BE2C (cell line): ENCODE measurements around the gene NRROS.

Experiments
- DNase-seq: peaks from one replicate; pipeline ENCODE4 v3.0.0-alpha.2; 2020
- H3K27me3 ChIP-seq: fragments of 250-450 bp; sonication (Bioruptor Pico); 2 replicates; pipeline ENCODE4 v1.5.1; 2020; ENCODE audit warnings: mild to moderate bottlenecking
- H3K36me3 ChIP-seq: fragments of 250-450 bp; sonication (Bioruptor Pico); 2 replicates; pipeline ENCODE4 v1.5.1; 2020; ENCODE audit warnings: mild to moderate bottlenecking
- H3K4me1 ChIP-seq: fragments of 250-450 bp; sonication (Bioruptor Pico); 2 replicates; pipeline ENCODE4 v1.5.1; 2020
- H3K4me3 ChIP-seq: 2 replicates; pipeline ENCODE4 v1.5.1; 2011; ENCODE audit warnings: low read depth, low read length
- H3K9me3 ChIP-seq: fragments of 250-450 bp; sonication (Bioruptor Pico); 2 replicates; pipeline ENCODE4 v1.5.1; 2020
- CTCF ChIP-seq: IDR thresholded peaks from 2 replicates; pipeline ENCODE4 v1.5.1; 2012; ENCODE audit warnings: mild to moderate bottlenecking, low read depth, low read length

The NRROS gene

GRCh38 chr3:196621611-196622010 lies 17.9 kb upstream of the NRROS start:
- Histone ChIP-seq H3K4me3 (no peak overlapping the region), H3K9me3 (no peaks in the 10 kb centered on the region), H3K4me1 (no peaks in the 10 kb centered on the region), H3K36me3 (no peaks in the 10 kb centered on the region), H3K27me3 (no peaks in the 10 kb centered on the region)
- no peak for TF ChIP-seq CTCF
- DNase-seq, result no peak

GRCh38 chr3:196624067-196624790 lies 15.3 kb upstream of the NRROS start:
- Histone ChIP-seq H3K4me1 (no peaks in the 10 kb centered on the region), H3K27me3 (no peaks in the 10 kb centered on the region), H3K36me3 (no peaks in the 10 kb centered on the region), H3K4me3 (no peak overlapping the region), H3K9me3 (no peaks in the 10 kb centered on the region)
- no peak for DNase-seq
- TF ChIP-seq CTCF, result no peak

GRCh38 chr3:196624907-196625306 lies 14.6 kb upstream of the NRROS start:
- no peak for DNase-seq
- no peak for TF ChIP-seq CTCF
- no peak overlapping the region for H3K4me3 ChIP-seq
- no peaks in the 10 kb centered on the region for H3K36me3 ChIP-seq
- no peaks in the 10 kb centered on the region for H3K4me1 ChIP-seq
- H3K9me3 ChIP-seq, result no peaks in the 10 kb centered on the region
- H3K27me3 ChIP-seq, result no peaks in the 10 kb centered on the region

GRCh38 chr3:196625331-196625730 lies 14.2 kb upstream of the NRROS start:
- H3K36me3 ChIP-seq, result no peaks in the 10 kb centered on the region
- no peak for TF ChIP-seq CTCF
- no peaks in the 10 kb centered on the region for H3K4me1 ChIP-seq
- H3K27me3 ChIP-seq, result no peaks in the 10 kb centered on the region
- no peak overlapping the region for H3K4me3 ChIP-seq
- no peaks in the 10 kb centered on the region for H3K9me3 ChIP-seq
- DNase-seq, result no peak

- Histone ChIP-seq H3K9me3 (no peaks in the 10 kb centered on the region), H3K36me3 (no peaks in the 10 kb centered on the region), H3K27me3 (no peaks in the 10 kb centered on the region), H3K4me3 (no peak overlapping the region), H3K4me1 (peaks cover 1% of the 10 kb centered on the region; the same call in 1 of the 2 replicates)
- TF ChIP-seq CTCF, result no peak
- no peak for DNase-seq
Measured at GRCh38 chr3:196627918-196628231, 11.6 kb upstream of the NRROS start.

- H3K9me3 ChIP-seq, result no peaks in the 10 kb centered on the region
- DNase-seq, result no peak
- H3K27me3 ChIP-seq, result no peaks in the 10 kb centered on the region
- TF ChIP-seq CTCF, result no peak
- H3K4me3 ChIP-seq, result no peak overlapping the region
- no peaks in the 10 kb centered on the region for H3K36me3 ChIP-seq
- H3K4me1 ChIP-seq, result peaks cover 2% of the 10 kb centered on the region; the same call in 1 of the 2 replicates
Measured at GRCh38 chr3:196629228-196629627, 10.3 kb upstream of the NRROS start.
